PC-9 (cell line): ENCODE data around the gene NCOA3.

Source experiments
- EZH2 ChIP-seq: fragments of 200-600 bp; sonication (generic); IDR thresholded peaks from 2 replicates; pipeline ENCODE4 v1.8.0; 2017; ENCODE audit warnings: antibody characterized with exemption, low read depth
- TF ChIP-seq, protein P1 (sequence below): fragments of 200-600 bp; sonication (generic); conservative IDR thresholded peaks from 2 replicates; pipeline ENCODE4 v1.6.1; 2017; ENCODE audit warnings: mixed run types, antibody characterized with exemption, mild to moderate bottlenecking, moderate library complexity

DNA sequence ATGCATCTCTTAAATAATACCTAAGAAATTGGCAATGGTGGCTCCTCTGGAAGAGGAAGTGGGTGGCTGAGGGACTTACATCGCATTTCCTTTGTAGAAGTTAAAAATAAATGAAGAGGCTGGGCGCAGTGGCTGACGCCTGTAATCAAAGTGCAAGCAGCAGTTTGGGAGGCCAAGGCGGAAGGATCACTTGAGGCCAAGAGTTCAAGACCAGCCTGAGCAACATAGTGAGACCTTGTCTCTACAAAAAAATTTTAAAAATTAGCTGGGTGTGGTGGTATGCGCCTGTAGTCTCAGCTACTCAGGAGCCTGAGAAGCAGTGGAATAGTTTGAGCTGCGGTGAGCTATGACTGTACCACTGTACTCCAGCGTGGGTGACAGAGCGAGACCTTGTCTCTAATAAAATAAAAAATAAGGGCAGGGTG, 12.2 kb upstream of the NCOA3 start:
- no peak for TF ChIP-seq EZH2
- TF ChIP-seq, protein P1, sequence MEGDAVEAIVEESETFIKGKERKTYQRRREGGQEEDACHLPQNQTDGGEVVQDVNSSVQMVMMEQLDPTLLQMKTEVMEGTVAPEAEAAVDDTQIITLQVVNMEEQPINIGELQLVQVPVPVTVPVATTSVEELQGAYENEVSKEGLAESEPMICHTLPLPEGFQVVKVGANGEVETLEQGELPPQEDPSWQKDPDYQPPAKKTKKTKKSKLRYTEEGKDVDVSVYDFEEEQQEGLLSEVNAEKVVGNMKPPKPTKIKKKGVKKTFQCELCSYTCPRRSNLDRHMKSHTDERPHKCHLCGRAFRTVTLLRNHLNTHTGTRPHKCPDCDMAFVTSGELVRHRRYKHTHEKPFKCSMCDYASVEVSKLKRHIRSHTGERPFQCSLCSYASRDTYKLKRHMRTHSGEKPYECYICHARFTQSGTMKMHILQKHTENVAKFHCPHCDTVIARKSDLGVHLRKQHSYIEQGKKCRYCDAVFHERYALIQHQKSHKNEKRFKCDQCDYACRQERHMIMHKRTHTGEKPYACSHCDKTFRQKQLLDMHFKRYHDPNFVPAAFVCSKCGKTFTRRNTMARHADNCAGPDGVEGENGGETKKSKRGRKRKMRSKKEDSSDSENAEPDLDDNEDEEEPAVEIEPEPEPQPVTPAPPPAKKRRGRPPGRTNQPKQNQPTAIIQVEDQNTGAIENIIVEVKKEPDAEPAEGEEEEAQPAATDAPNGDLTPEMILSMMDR = no peak
